Pancreas (tissue), 10 donors: Measurements from ENCODE around the gene PTTG1IP. TPM values are rescaled to one million over a fixed set of nuclear protein-coding genes. Genes with fewer than 3 reads are reported as not detected.
A peak's percentile ranks its signal among the peaks of the same experiment; 100 is the strongest.

ENCODE experiments used
- ATAC-seq, 4 donors: fragments of 200-7000 bp; cut with Tn5 transposase; one replicate each; pipeline versions ENCODE4 v1.8.0 to v1.9.1; 2020; ENCODE audit warnings: mild to moderate bottlenecking in 4 of 4, moderate library complexity in 4 of 4
- DNase-seq, 6 donors: peaks; one replicate each; pipeline ENCODE4 v3.0.0-alpha.2; 2020
- FAIRE-seq: peaks from 2 replicates; lab custom pipeline; 2012; peaks lifted over from hg19 to GRCh38; lab: Jason Lieb, UNC
- H3K27ac ChIP-seq, 4 donors: fragments of 200-600 bp; sonication (generic); 1 replicate in 3 of 4; 2 replicates in 1 of 4; pipeline versions ENCODE4 v1.5.0 to v1.8.0; 2020
- H3K27me3 ChIP-seq, 4 donors: fragments of 200-600 bp; one replicate each; pipeline ENCODE4 v1.8.0; 2021
- H3K36me3 ChIP-seq, 3 donors: fragments of 200-600 bp; sonication (generic) in 1 of 3; one replicate each; pipeline versions ENCODE4 v1.5.0 to v1.8.0; 2020 to 2021
- H3K4me1 ChIP-seq, 3 donors: fragments of 200-600 bp; one replicate each; pipeline ENCODE4 v1.8.0; 2021
- H3K4me3 ChIP-seq, 4 donors: fragments of 200-600 bp; sonication (generic) in 2 of 4; one replicate each; pipeline versions ENCODE4 v1.5.0 to v1.8.0; 2020 to 2021
- H3K9me3 ChIP-seq, 4 donors: fragments of 200-600 bp; one replicate each; pipeline ENCODE4 v1.8.0; 2021
- WGBS, 2 donors: extraction: QIAGEN DNeasy Blood & Tissue Kit; methylation state at CpG; one replicate each; pipeline ENCODE4 v1.1.7; 2013; 5-methylcytosine and 5-hydroxymethylcytosine counted together
- intact Hi-C, 3 donors: fragments of 100-400 bp; cut with DNase I; formaldehyde crosslinking; loops; one replicate each; pipeline versions ENCODE4 v1.11.1 to v1.14.2; 2022
- polyA plus RNA-seq, 2 donors: library from polyadenylated mRNA; stranded (reverse); fragments of 200-250 nt; gene quantifications; one replicate each; pipeline ENCODE4 v1.2.3, GENCODE V29; 2013
- total RNA-seq, 6 donors: library from RNA; stranded (reverse); fragmentation: NEBNext Ultra II Directional in 4 of 6; extraction: Animal tissue kit (Norgen Biotek cat#: 25700) in 4 of 6; gene quantifications; one replicate each; pipeline versions ENCODE4 v1.2.1 to v1.2.4, GENCODE V29; 2021 to 2023
- TF ChIP-seq, protein P1 (sequence below), 4 donors: fragments of 200-600 bp; sonication (generic) in 3 of 4; IDR thresholded peaks; one replicate each; pipeline versions ENCODE4 v1.5.0 to v1.8.0; 2021; ENCODE audit warnings: antibody characterized with exemption in 4 of 4
- donor health status: healthy with polysubstance abuse.
- donor health status: DM: no; HTN: no; CAD: no; lungs with moderate emphysema.
- donor health status: DM: no; HTN: no; CAD: no.
- donor health status: control.
- donor health status: control.
- donor health status: Bipolar disorder and iron deficiency.
- donor health status: DM: yes; HTN: yes; CAD: no.
- donor health status: DM: no; HTN: no; CAD: no.
- donor health status: DM: no; HTN: no; CAD: no.
- donor health status: DM: yes; HTN: yes; CAD: no.

Gene PTTG1IP
- total and polyA plus RNA-seq, 8 donors, result 44.9 to 118 (median 60.6) TPM

DNA sequence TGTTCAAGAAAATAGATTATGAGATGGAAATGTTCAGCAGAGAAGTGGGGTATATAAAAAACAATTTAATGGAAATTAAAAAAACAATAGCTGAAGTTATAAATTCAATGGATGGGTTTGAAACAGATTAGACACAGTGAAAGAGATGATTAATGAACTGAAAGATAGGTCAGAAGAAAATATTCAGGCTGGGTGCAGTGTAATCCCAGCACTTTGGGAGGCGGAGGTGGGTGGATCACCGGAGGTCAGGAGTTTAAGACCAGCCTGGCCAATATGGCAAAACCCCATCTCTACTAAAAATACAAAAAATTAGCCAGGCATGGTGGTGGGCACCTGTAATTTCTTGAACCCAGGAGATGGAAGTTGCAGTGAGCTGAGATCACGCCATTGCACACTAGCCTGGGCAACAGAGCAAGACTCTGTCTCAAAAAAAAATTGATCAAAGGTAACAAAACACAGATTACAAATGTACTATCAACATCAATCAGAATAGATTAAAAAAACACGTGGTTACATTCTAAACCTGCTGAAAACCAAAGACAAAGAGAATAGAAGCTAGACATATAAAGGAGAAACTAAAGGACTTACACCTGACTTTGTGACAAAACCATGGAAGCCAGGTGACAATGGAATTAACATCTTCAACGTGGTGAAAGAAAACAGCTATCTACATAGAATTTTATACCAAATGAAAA, 50.9 kb downstream of the PTTG1IP start:
- H3K4me1 ChIP-seq, result no peaks in the 10 kb centered on the region

DNA sequence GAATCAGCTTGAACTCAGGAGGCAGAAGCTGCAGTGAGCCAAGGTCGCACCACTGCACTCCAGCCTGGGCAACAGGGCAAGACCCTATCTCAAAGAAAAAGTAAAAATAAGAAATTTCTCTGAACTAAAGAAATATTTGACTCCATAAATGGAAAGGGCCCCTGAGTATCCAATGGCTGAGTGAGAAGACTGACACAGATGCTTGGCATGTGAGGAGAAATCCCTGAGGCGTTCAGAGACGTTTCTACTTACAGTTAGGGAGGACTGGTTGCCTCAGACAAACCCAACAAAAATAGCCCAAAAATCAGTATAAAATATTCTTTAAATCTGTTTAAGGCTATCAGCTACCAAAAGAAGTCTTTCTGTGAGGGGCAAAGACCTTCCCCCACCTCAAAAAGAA, 52.6 kb downstream of the PTTG1IP start:
- Histone ChIP-seq H3K36me3 (no peaks in the 10 kb centered on the region), H3K27me3 (no peaks in the 10 kb centered on the region), H3K27ac (no peak overlapping the region), H3K4me1 (no peaks in the 10 kb centered on the region), H3K9me3 (no peaks in the 10 kb centered on the region), H3K4me3 (no peak overlapping the region)
- no peak for DNase-seq
- intact Hi-C loops, result no loop called here
- WGBS, 2 donors, result 73 to 77% methylated on average over 3 of the region's 3 CpGs
- TF ChIP-seq, protein P1, sequence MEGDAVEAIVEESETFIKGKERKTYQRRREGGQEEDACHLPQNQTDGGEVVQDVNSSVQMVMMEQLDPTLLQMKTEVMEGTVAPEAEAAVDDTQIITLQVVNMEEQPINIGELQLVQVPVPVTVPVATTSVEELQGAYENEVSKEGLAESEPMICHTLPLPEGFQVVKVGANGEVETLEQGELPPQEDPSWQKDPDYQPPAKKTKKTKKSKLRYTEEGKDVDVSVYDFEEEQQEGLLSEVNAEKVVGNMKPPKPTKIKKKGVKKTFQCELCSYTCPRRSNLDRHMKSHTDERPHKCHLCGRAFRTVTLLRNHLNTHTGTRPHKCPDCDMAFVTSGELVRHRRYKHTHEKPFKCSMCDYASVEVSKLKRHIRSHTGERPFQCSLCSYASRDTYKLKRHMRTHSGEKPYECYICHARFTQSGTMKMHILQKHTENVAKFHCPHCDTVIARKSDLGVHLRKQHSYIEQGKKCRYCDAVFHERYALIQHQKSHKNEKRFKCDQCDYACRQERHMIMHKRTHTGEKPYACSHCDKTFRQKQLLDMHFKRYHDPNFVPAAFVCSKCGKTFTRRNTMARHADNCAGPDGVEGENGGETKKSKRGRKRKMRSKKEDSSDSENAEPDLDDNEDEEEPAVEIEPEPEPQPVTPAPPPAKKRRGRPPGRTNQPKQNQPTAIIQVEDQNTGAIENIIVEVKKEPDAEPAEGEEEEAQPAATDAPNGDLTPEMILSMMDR (IDR thresholded peaks at IDR 0.05), result no peak
- no peak for ATAC-seq
- no peak for FAIRE-seq

More for the DNA sequence above, 50.9 kb downstream of the PTTG1IP start:
- 65 to 67% methylated on average over 5 of the region's 5 CpGs for WGBS, 2 donors
- FAIRE-seq (no peak), DNase-seq (no peak), ATAC-seq (no peak)
- intact Hi-C loops, result no loop called here
- H3K36me3 ChIP-seq, result no peaks in the 10 kb centered on the region
- H3K27me3 ChIP-seq, result no peaks in the 10 kb centered on the region
- no peak overlapping the region for H3K4me3 ChIP-seq
- H3K9me3 ChIP-seq, result no peaks in the 10 kb centered on the region
- no peak overlapping the region for H3K27ac ChIP-seq
- TF ChIP-seq, protein P1 (IDR thresholded peaks at IDR 0.05), result no peak

DNA sequence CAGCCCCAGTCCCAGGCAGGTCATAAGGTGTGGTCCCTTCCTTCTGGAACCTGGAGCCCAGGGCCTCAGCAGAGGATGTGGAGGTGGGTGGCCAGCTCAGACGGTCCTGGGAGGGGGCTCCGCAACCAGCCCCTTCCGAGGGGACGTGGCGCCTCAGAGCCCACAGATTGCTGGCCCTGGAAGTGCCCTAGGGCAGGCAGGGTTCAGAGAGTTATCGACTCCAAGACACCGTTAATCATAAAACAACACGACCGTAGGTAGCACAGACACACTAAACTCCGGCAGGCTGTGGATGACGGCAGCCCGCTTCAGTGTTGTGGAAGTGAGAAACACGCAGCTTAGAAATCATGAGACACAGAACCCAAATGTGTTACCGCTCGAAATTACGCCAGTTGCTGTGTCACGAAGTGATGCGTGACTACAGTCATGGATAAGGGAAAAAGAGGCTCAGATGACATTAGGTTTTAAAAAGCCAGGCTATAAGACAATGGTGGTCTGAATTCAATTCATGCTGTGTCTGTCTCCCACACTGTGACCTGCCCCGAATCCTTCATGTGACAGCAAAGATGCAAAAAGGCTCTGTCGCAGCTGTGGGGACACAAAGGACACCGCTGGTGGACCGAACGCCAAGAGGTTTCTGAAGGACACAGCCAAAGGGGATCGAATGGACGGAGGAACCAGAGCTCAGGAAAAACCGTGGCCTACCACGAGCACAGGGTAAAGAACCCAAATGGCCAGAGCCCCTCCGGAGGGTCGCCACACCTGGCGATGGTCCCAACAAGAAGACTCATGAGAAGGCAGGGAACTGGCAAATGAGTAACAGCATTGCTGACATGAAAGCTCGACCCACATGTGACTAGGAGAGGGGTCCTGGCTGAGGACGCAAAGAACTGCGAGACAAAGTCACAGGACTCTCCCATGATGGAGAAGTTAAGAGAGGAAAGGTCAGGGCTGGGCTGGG, 53.9 kb downstream of the PTTG1IP start:
- TF ChIP-seq, protein P1 (IDR thresholded peaks at IDR 0.05), result no peak
- Histone ChIP-seq H3K4me1 (no peaks in the 10 kb centered on the region), H3K4me3 (no peak overlapping the region), H3K27me3 (no peaks in the 10 kb centered on the region), H3K27ac (no peak overlapping the region), H3K9me3 (no peaks in the 10 kb centered on the region), H3K36me3 (no peaks in the 10 kb centered on the region)
- ATAC-seq (no peak), DNase-seq (no peak), FAIRE-seq (no peak)
- intact Hi-C loops, result no loop called here
- WGBS, 2 donors, result 94 to 95% methylated on average over 33 of the region's 33 CpGs

DNA sequence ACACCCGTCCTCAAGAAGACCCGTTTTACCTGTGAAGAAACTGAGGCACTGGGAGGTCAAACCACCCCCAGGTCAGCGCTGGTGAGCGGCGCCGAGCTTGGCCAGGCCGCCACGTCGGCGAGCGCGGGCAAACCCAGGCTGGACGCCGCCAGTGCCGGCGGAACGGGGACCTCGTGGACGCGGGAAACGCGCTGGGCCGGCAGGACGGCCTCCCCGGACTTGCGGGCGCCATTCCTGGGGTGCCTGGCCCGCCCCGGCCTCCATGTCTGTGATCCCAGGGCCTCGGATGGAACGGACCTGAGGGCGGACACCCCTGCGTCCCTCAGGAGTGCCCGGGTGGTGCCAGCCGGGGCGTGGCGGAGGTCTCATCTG, 54.9 kb downstream of the PTTG1IP start:
- intact Hi-C loops, result no loop called here
- peak in 3 of 6 donors; percentile 37 to 73 (median 52) for DNase-seq
- TF ChIP-seq, protein P1 (IDR thresholded peaks at IDR 0.05), result no peak
- FAIRE-seq, result no peak
- Histone ChIP-seq H3K4me3 (peak overlapping the region; percentile 67 to 84 (median 80)), H3K27ac (peak overlapping the region in 3 of 4 donors; percentile 67 to 75 (median 72)), H3K27me3 (no peaks in the 10 kb centered on the region), H3K4me1 (no peaks in the 10 kb centered on the region), H3K36me3 (no peaks in the 10 kb centered on the region), H3K9me3 (no peaks in the 10 kb centered on the region)
- ATAC-seq, result no peak
- 56 to 61% methylated on average over 31 to 37 of the region's 37 CpGs for WGBS, 2 donors
